Measurements from ENCODE around the gene SEL1L2. TPM values are rescaled to one million over a fixed set of nuclear protein-coding genes. Genes with fewer than 3 reads are reported as not detected.

The SEL1L2 gene
- polyA plus RNA-seq, 5 donors, result not detected

DNA sequence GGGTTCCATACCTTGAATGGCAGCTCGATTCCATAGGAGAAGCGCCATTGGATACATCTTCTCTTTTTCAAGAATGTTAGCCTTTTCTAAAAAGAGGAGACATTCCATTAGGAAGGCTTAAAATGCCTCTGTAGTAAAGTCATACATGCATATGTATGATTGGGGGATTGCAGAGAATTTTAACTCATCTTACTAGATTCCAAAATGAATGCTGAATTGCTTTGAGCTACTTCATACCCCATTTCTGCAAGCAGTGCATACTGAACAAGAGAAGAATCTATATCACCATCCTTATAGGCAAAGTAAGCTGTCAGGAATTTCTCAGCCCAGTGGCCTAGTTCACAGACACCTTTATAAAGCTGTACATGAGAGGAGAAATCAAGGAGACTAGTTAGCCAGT lies 125.3 kb downstream of the SEL1L2 start:
- no peak for DNase-seq

DNA sequence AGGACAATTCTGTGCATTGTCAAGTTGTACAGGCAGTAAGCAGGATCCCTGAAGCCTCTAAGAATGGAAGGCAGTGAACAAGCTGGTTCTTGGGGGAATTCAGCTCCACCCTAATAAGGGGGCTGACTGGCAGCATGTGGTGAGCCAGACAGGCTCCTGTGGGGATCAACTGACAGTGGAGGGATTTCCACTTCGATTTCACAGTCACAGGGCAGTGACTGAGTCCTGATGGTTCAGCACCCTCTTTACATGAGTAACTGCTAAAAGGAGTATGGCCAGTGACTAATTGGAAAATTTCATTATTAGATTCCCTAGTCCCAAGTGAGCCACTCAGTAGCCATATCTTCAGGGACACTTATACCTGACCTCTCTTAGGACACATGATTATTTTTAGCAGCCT lies 127.2 kb downstream of the SEL1L2 start:
- no peak for DNase-seq

DNA sequence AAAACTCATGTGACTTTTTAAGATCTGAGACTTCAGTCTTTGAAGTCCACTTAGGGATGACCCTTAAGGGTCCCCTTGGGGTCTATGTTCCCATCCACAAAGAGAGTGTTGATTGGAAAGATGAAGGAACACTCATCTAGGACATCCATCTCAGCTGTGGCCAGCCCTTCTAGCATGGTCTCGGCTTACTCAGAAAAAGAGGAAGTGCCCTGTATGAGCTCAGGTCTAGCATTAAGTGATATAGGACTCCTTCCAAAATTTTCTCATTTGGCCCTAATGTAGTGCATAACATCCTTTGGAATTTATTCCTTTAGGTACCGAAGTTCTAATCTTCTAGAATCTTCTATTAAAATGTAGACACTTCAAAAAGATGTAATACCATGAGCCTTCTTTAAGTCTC lies 128.2 kb downstream of the SEL1L2 start:
- DNase-seq, result no peak

DNA sequence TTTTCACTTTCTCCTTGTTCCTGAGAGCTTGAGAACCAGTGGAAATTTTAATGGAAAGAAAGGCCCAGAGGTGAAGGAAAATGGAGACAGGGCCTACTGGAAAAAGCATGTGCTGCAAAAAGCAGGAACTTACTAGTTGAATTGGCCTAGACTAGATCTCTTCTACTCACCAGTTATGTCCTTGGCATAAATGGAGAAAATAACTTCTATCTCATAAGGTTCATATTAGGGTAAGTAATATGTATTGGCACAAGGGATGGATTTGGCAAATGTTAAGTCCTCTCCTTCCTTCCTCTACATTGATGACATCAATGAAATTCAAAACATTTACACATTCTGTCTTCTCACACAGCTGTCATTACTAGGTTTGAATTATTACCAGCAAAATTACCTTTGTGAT lies 131.5 kb downstream of the SEL1L2 start:
- no peak for DNase-seq

DNA sequence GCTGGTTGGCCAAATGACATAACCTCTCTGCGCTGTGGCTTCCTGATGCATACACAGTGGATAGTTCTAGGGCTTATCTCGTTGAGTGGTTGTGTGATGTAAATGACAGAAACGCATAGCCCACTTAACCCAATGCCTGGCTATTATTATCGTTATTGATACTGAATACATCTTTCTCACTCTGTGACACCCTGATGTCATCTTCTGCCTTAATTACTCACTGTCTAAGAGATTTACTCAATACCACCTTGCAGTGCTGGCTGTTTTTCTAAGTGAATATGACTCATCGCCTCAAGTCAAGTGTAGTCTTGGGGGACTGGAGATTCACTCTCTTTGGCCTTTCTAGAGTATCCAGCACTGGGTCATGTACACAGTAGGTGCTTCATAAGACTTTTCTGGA lies 132.0 kb downstream of the SEL1L2 start:
- no peak for DNase-seq

DNA sequence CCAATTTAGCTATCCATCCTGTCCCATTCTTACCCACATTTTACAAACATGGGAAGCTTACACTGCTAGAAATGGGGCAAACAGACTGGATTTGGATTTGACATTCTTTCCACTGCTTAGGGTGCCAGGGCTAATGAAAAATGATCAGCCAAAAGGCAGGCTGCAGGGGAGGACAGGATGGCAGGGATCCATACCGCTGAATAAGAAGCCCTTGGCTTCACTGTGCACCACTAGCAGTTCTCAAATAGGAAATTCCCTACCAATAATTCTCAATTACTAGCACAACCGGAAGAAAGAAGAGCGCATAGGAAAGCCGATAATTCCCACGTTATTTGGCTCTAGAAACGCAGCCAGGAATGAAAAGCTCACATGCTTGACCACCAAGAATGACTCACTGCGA lies 132.5 kb downstream of the SEL1L2 start:
- no peak for DNase-seq

DNA sequence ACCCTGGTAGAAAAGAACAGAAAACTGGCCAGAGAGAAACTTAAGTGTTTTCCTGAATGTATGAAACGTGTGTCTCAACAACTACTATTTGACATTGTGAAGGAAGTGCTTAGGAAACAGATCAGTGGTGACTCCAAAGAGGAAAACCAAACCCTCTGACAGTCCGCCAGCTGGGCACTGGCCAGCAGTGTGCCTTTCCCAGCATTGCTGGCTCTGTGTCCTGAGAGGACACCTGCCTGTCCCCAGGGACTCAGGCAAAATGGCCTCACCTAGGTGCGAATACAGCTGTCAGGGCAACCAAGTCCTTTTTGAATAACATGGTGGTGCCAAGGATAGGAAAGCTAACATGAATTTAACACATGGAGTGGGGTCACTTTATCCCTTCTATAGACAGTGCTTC lies 133.1 kb downstream of the SEL1L2 start:
- no peak for DNase-seq

DNA sequence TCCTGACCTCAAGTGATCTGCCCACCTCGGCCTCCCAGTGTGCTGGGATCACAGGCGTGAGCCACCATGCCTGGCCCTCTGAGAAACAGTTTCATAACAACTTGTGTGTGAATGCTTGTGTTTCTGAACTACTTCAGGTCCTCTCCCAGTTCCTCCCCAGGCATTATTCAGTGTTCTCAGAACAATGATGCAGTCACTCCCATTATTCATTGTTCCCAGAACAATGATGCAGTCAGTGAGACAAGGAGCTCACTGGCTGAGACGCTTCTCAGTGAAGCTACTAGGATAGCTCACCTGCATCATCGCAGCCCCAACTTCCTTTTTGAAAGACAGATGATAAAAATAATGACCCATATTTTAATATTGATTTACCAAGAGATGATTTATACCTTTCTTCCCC lies 134.1 kb downstream of the SEL1L2 start:
- no peak for DNase-seq

DNA sequence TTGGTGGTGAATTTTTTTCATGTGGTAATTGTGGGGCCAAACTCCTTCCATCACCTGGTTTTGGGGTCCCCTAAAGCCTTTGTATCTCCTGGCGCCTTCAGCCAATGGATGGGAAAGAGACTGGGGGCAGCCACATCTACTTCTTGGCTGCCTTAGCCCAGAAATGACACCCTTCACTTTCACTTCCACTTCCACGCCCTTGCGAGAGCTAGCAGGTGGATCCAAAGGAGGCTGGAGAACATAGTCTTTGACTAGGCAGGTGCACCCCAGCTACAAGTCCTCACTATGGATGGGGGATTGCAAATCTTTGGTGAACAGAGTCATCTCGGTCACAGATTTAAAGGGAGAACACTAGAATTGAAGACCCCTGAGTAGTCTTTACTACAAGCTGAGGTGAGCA lies 134.8 kb downstream of the SEL1L2 start:
- DNase-seq, result no peak

DNA sequence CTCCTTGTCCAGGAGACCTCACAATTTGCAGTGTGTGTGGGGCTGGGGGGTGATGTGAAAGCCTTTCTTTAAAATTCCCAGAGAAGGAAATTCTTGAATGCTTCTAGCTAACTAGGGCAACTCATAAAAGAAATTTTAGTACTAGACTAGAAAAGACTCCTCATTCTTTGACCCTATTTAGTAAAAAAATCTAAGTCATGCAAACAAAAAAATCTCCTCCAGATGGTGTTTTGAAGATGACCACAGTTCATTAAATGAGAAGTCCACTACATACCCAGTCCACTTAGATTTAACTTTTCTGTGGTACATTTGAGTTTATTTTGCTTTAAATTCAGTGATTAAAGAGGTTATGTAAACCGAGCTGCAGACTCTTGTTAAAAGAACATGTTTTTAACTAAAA lies 138.1 kb downstream of the SEL1L2 start:
- no peak for DNase-seq

DNA sequence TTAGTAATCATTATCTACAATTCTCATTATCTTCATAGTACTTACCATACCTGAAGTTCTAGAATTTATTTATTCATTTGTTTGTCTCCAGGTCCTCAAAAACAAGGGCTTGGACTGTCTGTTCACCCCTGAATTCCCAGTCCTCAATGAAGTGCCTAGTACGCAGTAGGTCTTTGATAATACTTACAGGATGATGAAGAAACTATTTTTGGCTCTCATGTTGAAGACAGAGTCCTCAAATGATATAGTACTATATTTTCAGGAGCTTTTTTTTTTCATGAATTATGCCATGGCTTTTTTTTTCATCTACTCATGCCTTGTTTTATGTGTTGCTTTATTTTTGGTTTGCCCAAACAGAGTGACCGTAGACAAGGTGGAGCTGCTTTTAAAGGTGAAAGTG lies 139.1 kb downstream of the SEL1L2 start:
- no peak for DNase-seq

DNA sequence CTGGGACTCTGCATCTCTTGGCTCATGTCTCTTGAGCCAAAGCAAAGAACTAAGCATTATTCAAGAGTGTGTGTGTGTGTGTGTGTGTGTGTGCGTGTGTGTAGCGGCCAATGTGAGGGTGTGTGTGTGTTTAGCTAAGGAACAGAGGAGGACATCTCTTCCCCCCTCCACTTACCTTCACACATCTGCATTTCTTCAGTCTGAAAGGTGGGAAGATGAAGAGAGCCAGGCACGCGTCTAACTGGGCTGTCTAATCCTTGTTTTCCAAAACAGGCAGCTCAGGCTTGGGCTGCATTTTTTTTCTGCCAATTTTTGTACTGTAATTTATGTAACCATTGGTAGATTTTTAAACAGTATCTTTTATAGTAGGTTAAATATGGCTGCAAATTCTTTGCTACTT lies 146.1 kb downstream of the SEL1L2 start:
- DNase-seq, result no peak

DNA sequence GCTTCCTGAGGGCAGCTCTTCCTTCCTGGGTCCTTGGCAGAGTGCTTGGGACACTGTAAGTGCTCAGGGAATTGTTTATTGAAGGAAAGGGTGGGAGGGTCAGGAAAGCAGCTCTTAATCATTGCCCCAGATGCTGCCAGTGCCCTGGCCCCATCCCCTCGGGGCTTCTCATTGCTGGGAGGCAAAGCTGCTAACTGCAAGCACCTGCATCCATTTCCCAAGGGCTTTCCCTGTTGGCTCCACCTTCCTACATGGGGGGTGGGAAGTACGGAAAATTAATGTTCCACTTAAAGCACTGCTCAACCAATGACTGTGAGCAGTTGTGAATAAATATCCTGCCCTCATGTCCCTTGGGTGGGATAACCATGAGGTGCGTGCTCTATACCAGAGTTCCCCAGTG lies 149.2 kb downstream of the SEL1L2 start:
- no peak for DNase-seq

DNA sequence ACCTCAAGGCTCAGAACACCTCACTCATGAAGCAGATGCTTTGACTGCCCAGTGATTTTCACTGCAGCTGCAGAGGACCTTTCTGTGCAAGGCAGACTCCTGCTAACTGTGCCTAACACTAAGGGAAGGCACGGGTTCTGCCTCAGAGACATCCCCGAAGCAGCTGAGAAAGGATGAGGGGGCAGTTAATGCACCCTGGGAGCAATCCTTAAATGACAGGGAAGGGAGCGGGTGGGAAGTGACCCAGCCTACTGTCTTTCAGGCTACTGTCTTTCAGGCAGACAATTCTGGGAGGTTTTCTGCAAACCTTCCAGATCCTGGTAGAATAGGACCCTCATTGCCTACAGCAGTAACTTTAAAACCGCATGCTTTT lies 150.3 kb downstream of the SEL1L2 start:
- no peak for DNase-seq

DNA sequence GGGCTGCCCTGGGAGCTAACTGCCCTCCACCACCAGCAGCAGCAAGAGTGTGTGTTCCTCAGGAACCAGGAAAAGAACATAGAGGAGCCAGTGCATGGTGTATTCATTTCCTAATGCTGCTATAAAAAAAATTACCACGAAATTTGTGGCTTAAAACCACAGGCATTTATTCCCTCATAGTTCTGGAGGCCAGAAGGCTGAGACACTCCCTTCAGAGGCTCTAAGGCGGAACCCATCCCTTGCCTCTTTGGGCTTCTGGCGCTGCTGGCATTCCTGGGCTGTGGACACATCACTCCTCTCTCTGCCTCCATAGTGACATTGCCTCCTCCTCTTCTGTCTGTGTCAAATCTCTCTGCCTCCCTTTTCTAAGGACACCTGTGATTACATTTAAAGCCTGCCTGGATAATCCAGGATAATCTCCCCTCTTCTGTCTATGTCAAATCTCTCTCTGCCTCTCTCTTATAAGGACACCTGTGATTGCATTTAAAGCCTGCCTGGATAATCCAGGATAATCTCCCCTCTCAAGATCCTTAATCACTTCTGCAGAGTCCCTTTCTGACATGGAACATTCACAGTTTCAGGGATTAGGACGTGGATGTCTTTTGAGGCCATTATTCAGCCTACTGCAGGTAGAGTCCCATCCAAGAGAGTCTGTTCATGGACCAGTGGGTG lies 150.9 kb downstream of the SEL1L2 start:
- DNase-seq, result no peak

DNA sequence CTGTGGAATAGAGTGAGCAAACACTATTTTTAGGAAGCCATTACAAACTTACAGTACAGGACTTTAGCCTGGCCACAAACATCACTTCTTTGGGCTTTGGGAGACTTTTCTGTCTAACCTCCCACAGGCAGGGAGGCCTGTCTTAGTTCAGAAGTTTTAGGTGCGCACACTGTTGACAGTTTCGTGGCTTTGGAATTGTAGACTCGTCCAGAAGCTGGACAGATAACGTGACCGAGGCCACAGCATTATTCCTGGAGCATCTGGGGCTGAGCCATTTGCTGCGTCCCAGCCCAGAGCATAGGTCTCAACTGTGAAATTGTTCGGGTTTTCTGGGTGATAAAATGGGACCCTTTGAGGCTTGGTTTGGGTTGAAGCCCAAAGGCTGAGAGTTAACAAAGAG lies 151.8 kb downstream of the SEL1L2 start:
- no peak for DNase-seq

DNA sequence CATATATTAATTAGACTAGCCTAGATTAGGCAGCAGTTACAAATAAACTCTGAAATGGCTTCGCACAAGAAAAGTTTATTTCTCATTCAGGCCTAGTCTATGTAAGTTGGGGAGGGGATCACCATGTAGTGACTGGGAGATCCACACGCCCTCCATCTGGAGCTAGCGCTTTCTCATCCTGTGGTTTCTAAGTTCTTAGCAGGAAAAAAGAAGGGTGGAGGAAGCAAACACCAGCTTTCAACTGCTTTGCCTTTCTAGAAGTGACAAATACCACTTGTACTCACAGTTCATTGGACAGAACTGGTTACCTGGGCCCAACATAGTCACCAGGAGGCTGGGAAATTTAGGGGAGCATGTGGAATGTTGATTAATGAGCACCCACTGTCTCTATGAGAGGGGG lies 158.9 kb downstream of the SEL1L2 start:
- no peak for DNase-seq

DNA sequence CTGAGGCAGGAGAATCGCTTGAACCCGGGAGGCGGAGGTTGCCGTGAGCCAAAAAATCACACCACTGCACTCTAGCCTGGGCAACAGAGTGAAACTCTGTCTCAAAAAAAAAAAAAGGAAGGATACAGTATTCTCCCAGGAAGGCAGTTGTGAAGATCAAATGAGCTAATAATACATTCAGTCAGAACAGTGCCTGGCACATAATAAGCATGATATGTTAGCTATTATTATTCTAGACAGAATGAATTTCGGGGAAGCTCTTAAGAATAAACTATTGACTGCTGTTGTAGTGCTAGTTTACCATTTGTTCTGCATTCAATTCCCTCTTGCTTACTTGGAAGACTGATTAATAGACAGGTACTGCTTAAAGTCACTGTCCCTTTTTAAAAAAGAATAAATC lies 164.9 kb downstream of the SEL1L2 start:
- no peak for DNase-seq

DNA sequence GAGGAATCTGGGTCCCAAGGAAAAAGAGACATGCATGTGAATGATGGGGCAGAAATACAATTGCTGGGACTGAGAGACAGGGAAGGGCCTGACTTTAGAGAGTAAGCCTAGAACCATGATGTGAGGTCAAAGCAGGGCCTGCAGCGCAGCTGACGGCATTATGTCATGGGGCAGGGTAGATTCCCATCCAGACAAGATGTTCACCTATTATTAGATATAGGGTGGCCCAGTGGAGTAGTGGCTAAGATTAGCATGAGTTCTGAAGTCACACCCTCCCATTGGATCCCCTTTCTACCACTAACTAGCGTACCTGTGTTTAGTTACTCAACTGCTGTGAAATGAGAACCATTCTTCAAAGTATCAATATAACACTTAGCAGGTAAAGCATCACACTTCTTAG lies 166.0 kb downstream of the SEL1L2 start:
- no peak for DNase-seq

DNA sequence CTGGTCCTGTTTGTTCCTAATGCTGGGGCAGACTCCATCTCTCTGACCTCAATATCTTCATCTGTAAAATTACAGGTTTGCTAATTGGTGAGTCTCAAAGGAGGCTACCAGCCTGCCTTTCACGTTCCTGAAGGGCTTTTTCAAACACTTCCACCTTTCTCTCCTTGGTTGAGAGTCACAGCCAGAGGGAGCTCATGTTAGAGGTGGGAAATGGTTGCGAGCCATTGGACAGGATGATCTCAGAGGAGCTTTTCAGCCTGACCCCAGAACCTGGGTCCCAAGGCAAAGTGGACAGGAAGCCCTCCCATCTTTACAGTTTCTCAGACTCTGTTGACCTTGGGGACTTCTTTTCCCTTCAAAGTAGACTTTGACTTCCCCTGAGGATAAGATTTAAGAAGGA lies 168.0 kb downstream of the SEL1L2 start:
- no peak for DNase-seq

DNA sequence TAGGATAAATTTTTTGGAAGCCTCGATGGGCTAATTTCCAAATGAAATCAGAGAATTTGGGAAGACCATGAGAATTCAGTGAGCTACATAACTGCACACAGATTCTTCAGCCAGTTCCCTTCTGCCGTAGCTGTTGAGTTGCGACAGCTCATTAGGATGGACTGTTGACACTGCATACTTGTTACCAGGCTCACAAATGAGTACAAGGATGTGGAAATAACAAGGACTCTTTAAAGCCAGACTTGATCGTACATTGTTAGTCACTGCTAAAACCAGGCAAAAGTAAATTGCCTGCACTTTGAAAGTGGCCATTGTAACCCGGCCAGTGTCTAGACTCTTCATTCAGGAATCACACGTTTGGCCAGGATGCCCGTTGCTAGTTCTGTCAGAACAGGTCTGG lies 168.5 kb downstream of the SEL1L2 start:
- no peak for DNase-seq

DNA sequence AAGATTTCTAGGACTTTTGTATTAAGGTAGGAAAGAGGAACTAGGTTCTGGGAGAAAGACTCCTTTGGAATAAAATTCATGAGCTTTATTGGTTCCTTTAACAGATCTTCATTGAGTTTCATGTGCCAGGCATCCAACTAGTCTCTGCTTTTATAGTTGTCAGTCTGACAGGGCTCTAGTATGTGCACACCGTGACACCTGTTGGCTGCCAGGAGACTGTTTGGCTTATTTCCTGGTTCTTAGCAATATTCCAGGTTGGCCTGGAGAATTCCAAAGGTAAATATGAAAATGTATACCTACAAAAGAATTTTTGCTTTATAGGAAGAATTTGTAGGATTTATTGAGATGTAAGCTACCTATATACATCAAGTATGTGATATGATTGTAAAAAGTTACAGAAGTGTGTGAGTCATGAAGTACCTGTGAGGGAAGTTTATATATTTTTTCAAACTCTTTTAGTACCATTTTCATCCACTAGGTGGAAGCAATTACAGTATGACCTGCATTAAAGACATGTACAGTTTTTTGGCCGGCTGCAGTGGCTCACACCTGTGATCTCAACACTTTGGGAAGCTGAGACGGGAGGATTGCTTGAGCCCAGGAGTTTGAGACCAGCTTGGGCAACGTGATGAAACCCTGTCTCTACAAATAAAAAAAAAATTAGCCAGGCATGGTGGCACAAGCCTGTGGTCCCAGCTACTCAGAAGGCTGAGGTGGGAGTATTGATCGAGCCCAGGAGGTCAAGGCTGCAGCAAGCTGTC lies 170.3 kb downstream of the SEL1L2 start:
- peak in 1 of 2 donors; percentile 26 for DNase-seq

DNA sequence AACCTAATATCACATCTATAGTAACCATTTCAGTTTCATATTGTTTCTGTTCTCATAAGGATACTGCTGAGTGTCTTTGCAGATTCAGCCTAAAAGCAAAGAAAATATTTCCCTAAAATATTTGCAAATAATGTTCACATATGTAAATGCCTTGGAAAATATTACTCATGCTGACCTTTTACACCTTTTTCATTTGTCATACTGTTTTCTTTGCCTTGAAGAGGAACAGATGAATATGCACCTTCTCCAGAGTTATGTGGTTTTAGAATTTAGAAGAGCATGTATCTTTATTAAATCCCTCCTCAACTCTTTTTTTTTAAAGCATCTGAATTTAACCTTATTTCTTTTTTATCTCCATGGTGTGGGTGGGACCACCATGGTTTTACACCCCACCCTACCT lies 173.1 kb downstream of the SEL1L2 start:
- no peak for DNase-seq

DNA sequence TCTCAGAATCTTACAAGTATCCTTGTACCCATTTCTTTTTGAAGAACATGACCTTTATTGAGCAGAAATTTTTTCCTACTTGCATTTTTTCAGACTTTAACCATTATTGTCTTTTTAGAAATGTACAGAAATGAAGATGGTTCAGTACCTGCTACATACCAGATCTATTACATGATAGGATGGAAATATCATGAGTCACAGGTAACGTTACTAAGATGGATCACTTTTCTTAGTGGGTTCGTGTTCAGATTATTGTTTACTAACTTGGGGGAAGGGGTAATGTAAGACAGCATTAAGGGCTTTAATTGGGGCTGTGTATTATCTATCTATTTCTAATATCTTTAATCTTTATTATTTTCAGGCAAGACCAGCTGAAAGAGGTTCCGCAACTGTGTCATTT lies 173.7 kb downstream of the SEL1L2 start:
- DNase-seq, result no peak

All from right lung (tissue), 5 donors.